ENCODE measurements around the gene RLBP1. TPM values are rescaled to one million over a fixed set of nuclear protein-coding genes. Genes with fewer than 3 reads are reported as not detected.

RLBP1 gene
- total and polyA plus RNA-seq, 2 experiments from 2014 or later, result not detected

GRCh38 chr15:89168316-89168833, 53.0 kb downstream of the RLBP1 start:
- H3K9me3 ChIP-seq (ENCODE audit: low read depth), result no peaks in the 10 kb centered on the region
- no peak for DNase-seq
- H3K9me2 ChIP-seq (ENCODE audit: insufficient read depth), result no peaks in the 10 kb centered on the region
- H3K4me3 ChIP-seq, result no peak overlapping the region
- peak overlapping the region; percentile 43 for H3K27ac ChIP-seq
- H3K4me2 ChIP-seq (ENCODE audit: unreplicated experiment), result peak overlapping the region; percentile 8
- TF ChIP-seq EZH2 (IDR thresholded peaks at IDR 0.05; ENCODE audit: insufficient read depth, poor library complexity, severe bottlenecking) (no peak), EZH2phosphoT487 (IDR thresholded peaks at IDR 0.05; ENCODE audit: insufficient read depth, low read depth) (no peak)
- H4K20me1 ChIP-seq (ENCODE audit: insufficient read depth), result no peaks in the 10 kb centered on the region
- H3K4me1 ChIP-seq (ENCODE audit: insufficient read depth), result peaks cover 26% of the 10 kb centered on the region
- in situ Hi-C loops (cut with MboI), result no loop called here
- peaks cover 17% of the 10 kb centered on the region for H3F3A ChIP-seq (ENCODE audit: insufficient read depth)
- no peaks in the 10 kb centered on the region for H3K79me2 ChIP-seq (ENCODE audit: insufficient read depth)
- H3K36me3 ChIP-seq (ENCODE audit: low read depth), result no peaks in the 10 kb centered on the region
- no peak overlapping the region for H3K9ac ChIP-seq
- no peak overlapping the region for H2AFZ ChIP-seq
- no peaks in the 10 kb centered on the region for H3K27me3 ChIP-seq (replicated peaks; ENCODE audit: insufficient read depth)

DNA sequence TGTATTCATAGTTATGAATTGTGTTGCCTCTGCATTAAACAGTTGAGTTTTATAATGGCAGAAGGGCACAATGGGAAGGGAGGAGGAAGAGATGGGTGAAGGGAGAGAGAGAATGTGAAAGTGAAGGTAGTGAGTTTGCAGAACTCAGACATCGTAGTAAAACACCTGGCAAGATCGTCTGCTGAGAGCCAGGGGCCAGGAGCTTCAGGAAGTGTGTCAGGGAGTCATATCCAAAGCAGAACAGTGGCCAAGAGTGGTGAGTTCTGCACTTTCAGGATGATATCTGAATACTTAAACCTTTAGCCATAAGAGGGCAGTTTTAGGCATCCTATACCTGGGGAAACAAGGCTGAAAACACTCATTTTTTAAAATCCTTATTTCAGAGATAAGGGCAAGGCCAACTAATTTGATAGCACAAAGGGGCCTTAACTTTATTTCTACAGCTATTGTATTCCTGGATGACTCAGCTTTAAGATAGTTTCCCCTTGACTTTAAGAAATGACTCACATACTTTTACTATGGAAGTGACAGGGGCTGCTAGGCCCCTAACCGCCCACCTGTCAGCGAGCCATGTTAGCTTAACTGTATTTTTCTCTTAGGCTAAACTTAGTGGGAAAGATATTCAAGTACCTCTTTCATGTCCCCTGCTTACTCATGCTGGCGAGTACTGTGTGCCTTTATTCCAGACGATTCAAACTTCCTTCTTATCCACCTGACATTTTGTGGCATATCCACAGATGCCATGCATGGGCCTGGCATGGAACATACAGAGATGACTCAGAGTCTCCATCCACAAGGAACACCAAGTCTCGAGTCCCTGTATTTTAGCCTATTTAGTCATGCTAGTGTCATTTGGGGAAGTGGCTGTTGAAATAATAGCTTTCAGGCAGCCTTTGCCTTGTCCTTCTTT, 53.9 kb downstream of the RLBP1 start:
- Histone ChIP-seq H3K4me3 (no peak overlapping the region), H3K9me3 (ENCODE audit: low read depth) (no peaks in the 10 kb centered on the region), H3K36me3 (ENCODE audit: low read depth) (no peaks in the 10 kb centered on the region), H3K79me2 (ENCODE audit: insufficient read depth) (no peaks in the 10 kb centered on the region), H3K9me2 (ENCODE audit: insufficient read depth) (no peaks in the 10 kb centered on the region), H3K4me2 (ENCODE audit: unreplicated experiment) (peak overlapping the region; percentile 8), H3K9ac (no peak overlapping the region), H4K20me1 (ENCODE audit: insufficient read depth) (no peaks in the 10 kb centered on the region), H3K4me1 (ENCODE audit: insufficient read depth) (peaks cover 26% of the 10 kb centered on the region), H3K27ac (peak overlapping the region; percentile 43), H3F3A (ENCODE audit: insufficient read depth) (peaks cover 17% of the 10 kb centered on the region), H3K27me3 (replicated peaks; ENCODE audit: insufficient read depth) (no peaks in the 10 kb centered on the region), H2AFZ (no peak overlapping the region)
- in situ Hi-C loops (cut with MboI), result no loop called here
- 57 to 59% methylated on average over 7 of the region's 7 CpGs for WGBS, 2 experiments (ENCODE audit: low coverage in 1 of 2, low lambda C conversion rate in 2 of 2, missing lambda C conversion rate in 2 of 2)
- TF ChIP-seq EZH2 (IDR thresholded peaks at IDR 0.05; ENCODE audit: insufficient read depth, poor library complexity, severe bottlenecking), result no peak
- TF ChIP-seq EZH2phosphoT487 (IDR thresholded peaks at IDR 0.05; ENCODE audit: insufficient read depth, low read depth), result no peak
- peak; percentile 83 for DNase-seq

DNA sequence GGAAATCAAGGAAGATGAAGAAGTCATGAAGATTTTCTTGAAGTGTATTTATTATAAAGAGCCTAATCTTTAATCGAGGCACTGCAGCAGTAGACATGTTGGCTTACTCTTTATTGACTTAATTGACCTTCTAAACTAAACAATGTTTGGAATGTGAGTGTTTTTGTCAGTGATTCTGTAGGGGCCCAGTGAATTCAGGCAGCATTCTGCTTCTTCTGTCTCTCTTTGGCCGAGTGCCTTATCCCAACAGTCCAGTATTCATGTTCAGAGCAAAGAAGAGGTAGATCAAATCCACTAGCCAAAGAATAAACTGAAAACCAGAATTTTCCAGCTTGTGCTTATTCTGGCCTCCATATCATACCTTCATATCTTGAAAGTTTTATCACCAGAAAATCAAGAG, 55.7 kb downstream of the RLBP1 start:
- no peaks in the 10 kb centered on the region for H3K79me2 ChIP-seq (ENCODE audit: insufficient read depth)
- no peaks in the 10 kb centered on the region; the same call in 1 of the 2 replicates for H3K36me3 ChIP-seq (ENCODE audit: low read depth)
- WGBS, 2 experiments (ENCODE audit: low coverage in 1 of 2, low lambda C conversion rate in 2 of 2, missing lambda C conversion rate in 2 of 2), result 45 to 49% methylated on average over 2 of the region's 2 CpGs
- no peak overlapping the region for H3K4me3 ChIP-seq
- no peak overlapping the region for H3K9ac ChIP-seq
- TF ChIP-seq EZH2 (IDR thresholded peaks at IDR 0.05; ENCODE audit: insufficient read depth, poor library complexity, severe bottlenecking) (no peak), EZH2phosphoT487 (IDR thresholded peaks at IDR 0.05; ENCODE audit: insufficient read depth, low read depth) (no peak)
- H3K27ac ChIP-seq, result no peak overlapping the region
- H3K9me3 ChIP-seq (ENCODE audit: low read depth), result no peaks in the 10 kb centered on the region
- H3K9me2 ChIP-seq (ENCODE audit: insufficient read depth), result no peaks in the 10 kb centered on the region
- in situ Hi-C loops (cut with MboI), result no loop called here
- peaks cover 17% of the 10 kb centered on the region for H3F3A ChIP-seq (ENCODE audit: insufficient read depth)
- no peaks in the 10 kb centered on the region for H4K20me1 ChIP-seq (ENCODE audit: insufficient read depth)
- no peak overlapping the region for H3K4me2 ChIP-seq (ENCODE audit: unreplicated experiment)
- H3K4me1 ChIP-seq (ENCODE audit: insufficient read depth), result peaks cover 26% of the 10 kb centered on the region
- H3K27me3 ChIP-seq (replicated peaks; ENCODE audit: insufficient read depth), result no peaks in the 10 kb centered on the region
- no peak overlapping the region for H2AFZ ChIP-seq
- DNase-seq, result no peak

GRCh38 chr15:89164712-89165211, 56.6 kb downstream of the RLBP1 start:
- no peaks in the 10 kb centered on the region for H3K9me3 ChIP-seq (ENCODE audit: low read depth)
- H3K27me3 ChIP-seq (replicated peaks; ENCODE audit: insufficient read depth), result no peaks in the 10 kb centered on the region
- no peak overlapping the region for H3K4me3 ChIP-seq
- H3K79me2 ChIP-seq (ENCODE audit: insufficient read depth), result no peaks in the 10 kb centered on the region
- H4K20me1 ChIP-seq (ENCODE audit: insufficient read depth), result no peaks in the 10 kb centered on the region
- H2AFZ ChIP-seq, result no peak overlapping the region
- no peaks in the 10 kb centered on the region for H3K9me2 ChIP-seq (ENCODE audit: insufficient read depth)
- in situ Hi-C loops (cut with MboI), result no loop called here
- 56 to 58% methylated on average over 7 of the region's 7 CpGs for WGBS, 2 experiments (ENCODE audit: low coverage in 1 of 2, low lambda C conversion rate in 2 of 2, missing lambda C conversion rate in 2 of 2)
- DNase-seq, result no peak
- peaks cover 26% of the 10 kb centered on the region for H3K4me1 ChIP-seq (ENCODE audit: insufficient read depth)
- peaks cover 17% of the 10 kb centered on the region for H3F3A ChIP-seq (ENCODE audit: insufficient read depth)
- no peak overlapping the region for H3K27ac ChIP-seq
- no peak overlapping the region for H3K4me2 ChIP-seq (ENCODE audit: unreplicated experiment)
- TF ChIP-seq EZH2 (IDR thresholded peaks at IDR 0.05; ENCODE audit: insufficient read depth, poor library complexity, severe bottlenecking) (no peak), EZH2phosphoT487 (IDR thresholded peaks at IDR 0.05; ENCODE audit: insufficient read depth, low read depth) (no peak)
- H3K36me3 ChIP-seq (ENCODE audit: low read depth), result no peaks in the 10 kb centered on the region; the same call in 1 of the 2 replicates
- H3K9ac ChIP-seq, result no peak overlapping the region

All from GM23248 (cell line).